ENCODE results near the gene GPC3.
"Not testable (repeated sequence)": the region's sequence is repeated elsewhere in the genome, so short reads cannot be mapped to it uniquely, and the experiment has no call there.

Gene GPC3

GRCh38 chrX:133834771-133835170 is 150.6 kb downstream of the GPC3 start:
- no peak for DNase-seq

GRCh38 chrX:133819546-133819945 is 165.8 kb downstream of the GPC3 start:
- no peak for DNase-seq

GRCh38 chrX:133818019-133818418 is 167.4 kb downstream of the GPC3 start:
- no peak for DNase-seq

GRCh38 chrX:133815496-133815895 is 169.9 kb downstream of the GPC3 start:
- no peak for DNase-seq

- no peak for DNase-seq
These were observed 171.4 kb downstream of the GPC3 start for GRCh38 chrX:133813971-133814370.

- DNase-seq = no peak
These were observed 173.0 kb downstream of the GPC3 start for GRCh38 chrX:133812402-133812801.

GRCh38 chrX:133810925-133811324 is 174.5 kb downstream of the GPC3 start:
- no peak for DNase-seq

- DNase-seq = no peak
These were observed 181.3 kb downstream of the GPC3 start for GRCh38 chrX:133804072-133804471.

- DNase-seq = no peak
These were observed 189.1 kb downstream of the GPC3 start for GRCh38 chrX:133796282-133796681.

- DNase-seq = no peak
These were observed 191.3 kb downstream of the GPC3 start for GRCh38 chrX:133794126-133794525.

GRCh38 chrX:133793626-133794025 is 191.8 kb downstream of the GPC3 start:
- no peak for DNase-seq

GRCh38 chrX:133792198-133792953 is 193.0 kb downstream of the GPC3 start:
- DNase-seq = peak; percentile 41

- DNase-seq = no peak
These were observed 195.6 kb downstream of the GPC3 start for GRCh38 chrX:133789829-133790228.

- DNase-seq = no peak
These were observed 199.0 kb downstream of the GPC3 start for GRCh38 chrX:133786382-133786781.

- DNase-seq = no peak
These were observed 202.1 kb downstream of the GPC3 start for GRCh38 chrX:133783274-133783673.

- no peak for DNase-seq
These were observed 204.2 kb downstream of the GPC3 start for GRCh38 chrX:133781174-133781573.

GRCh38 chrX:133776072-133776471 is 209.3 kb downstream of the GPC3 start:
- no peak for DNase-seq

GRCh38 chrX:133774807-133775206 is 210.6 kb downstream of the GPC3 start:
- DNase-seq = no peak

GRCh38 chrX:133771086-133771646 is 214.2 kb downstream of the GPC3 start:
- DNase-seq = no peak

- not testable (repeated sequence) for DNase-seq
These were observed 222.3 kb downstream of the GPC3 start for GRCh38 chrX:133762976-133763548.

GRCh38 chrX:133754657-133755056 is 230.7 kb downstream of the GPC3 start:
- no peak for DNase-seq

GRCh38 chrX:133749951-133750350 is 235.4 kb downstream of the GPC3 start:
- no peak for DNase-seq

- DNase-seq = no peak
These were observed 236.0 kb downstream of the GPC3 start for GRCh38 chrX:133749370-133749769.

- no peak for DNase-seq
These were observed 238.2 kb downstream of the GPC3 start for GRCh38 chrX:133747196-133747595.

GRCh38 chrX:133746593-133746992 is 238.8 kb downstream of the GPC3 start:
- DNase-seq = no peak

All from kidney glomerular epithelial cell (primary cell).